Measurements from ENCODE around the gene OR9A4.

DNA sequence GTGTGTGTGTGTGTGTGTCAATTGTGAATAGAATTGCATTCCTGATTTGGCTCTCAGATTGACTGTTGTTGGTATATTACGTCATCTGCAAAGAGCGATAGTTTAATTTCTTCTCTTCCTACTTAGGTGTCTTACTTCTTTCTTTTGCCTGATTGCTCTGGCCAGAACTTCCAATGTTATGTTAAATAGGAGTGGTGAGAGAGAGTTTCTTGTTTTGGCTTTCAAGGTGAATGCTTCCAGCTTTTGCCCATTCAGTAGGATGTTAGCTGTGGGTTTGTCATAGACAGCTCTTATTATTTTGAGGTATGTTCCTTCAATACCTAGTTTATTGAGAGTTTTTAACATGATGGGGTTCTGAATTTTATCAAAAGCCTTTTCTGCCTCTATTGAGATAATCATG, 40.7 kb upstream of the OR9A4 start:
- TF ChIP-seq, protein P1, sequence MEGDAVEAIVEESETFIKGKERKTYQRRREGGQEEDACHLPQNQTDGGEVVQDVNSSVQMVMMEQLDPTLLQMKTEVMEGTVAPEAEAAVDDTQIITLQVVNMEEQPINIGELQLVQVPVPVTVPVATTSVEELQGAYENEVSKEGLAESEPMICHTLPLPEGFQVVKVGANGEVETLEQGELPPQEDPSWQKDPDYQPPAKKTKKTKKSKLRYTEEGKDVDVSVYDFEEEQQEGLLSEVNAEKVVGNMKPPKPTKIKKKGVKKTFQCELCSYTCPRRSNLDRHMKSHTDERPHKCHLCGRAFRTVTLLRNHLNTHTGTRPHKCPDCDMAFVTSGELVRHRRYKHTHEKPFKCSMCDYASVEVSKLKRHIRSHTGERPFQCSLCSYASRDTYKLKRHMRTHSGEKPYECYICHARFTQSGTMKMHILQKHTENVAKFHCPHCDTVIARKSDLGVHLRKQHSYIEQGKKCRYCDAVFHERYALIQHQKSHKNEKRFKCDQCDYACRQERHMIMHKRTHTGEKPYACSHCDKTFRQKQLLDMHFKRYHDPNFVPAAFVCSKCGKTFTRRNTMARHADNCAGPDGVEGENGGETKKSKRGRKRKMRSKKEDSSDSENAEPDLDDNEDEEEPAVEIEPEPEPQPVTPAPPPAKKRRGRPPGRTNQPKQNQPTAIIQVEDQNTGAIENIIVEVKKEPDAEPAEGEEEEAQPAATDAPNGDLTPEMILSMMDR (IDR thresholded peaks at IDR 0.05 in 2 of 3, conservative IDR thresholded peaks at IDR 0.05 in 1 of 3; ENCODE audit: borderline replicate concordance in 1 of 3, insufficient read depth in 1 of 3, low read depth in 2 of 3, low read length in 2 of 3), result no peak
- TF ChIP-seq, protein P2, sequence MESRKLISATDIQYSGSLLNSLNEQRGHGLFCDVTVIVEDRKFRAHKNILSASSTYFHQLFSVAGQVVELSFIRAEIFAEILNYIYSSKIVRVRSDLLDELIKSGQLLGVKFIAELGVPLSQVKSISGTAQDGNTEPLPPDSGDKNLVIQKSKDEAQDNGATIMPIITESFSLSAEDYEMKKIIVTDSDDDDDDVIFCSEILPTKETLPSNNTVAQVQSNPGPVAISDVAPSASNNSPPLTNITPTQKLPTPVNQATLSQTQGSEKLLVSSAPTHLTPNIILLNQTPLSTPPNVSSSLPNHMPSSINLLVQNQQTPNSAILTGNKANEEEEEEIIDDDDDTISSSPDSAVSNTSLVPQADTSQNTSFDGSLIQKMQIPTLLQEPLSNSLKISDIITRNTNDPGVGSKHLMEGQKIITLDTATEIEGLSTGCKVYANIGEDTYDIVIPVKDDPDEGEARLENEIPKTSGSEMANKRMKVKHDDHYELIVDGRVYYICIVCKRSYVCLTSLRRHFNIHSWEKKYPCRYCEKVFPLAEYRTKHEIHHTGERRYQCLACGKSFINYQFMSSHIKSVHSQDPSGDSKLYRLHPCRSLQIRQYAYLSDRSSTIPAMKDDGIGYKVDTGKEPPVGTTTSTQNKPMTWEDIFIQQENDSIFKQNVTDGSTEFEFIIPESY (IDR thresholded peaks at IDR 0.05; ENCODE audit: extremely low read depth, insufficient replicate concordance, low read length), result no peak
- no peak for TF ChIP-seq EZH2phosphoT487 (IDR thresholded peaks at IDR 0.05; ENCODE audit: borderline replicate concordance)
- TF ChIP-seq, protein P3, sequence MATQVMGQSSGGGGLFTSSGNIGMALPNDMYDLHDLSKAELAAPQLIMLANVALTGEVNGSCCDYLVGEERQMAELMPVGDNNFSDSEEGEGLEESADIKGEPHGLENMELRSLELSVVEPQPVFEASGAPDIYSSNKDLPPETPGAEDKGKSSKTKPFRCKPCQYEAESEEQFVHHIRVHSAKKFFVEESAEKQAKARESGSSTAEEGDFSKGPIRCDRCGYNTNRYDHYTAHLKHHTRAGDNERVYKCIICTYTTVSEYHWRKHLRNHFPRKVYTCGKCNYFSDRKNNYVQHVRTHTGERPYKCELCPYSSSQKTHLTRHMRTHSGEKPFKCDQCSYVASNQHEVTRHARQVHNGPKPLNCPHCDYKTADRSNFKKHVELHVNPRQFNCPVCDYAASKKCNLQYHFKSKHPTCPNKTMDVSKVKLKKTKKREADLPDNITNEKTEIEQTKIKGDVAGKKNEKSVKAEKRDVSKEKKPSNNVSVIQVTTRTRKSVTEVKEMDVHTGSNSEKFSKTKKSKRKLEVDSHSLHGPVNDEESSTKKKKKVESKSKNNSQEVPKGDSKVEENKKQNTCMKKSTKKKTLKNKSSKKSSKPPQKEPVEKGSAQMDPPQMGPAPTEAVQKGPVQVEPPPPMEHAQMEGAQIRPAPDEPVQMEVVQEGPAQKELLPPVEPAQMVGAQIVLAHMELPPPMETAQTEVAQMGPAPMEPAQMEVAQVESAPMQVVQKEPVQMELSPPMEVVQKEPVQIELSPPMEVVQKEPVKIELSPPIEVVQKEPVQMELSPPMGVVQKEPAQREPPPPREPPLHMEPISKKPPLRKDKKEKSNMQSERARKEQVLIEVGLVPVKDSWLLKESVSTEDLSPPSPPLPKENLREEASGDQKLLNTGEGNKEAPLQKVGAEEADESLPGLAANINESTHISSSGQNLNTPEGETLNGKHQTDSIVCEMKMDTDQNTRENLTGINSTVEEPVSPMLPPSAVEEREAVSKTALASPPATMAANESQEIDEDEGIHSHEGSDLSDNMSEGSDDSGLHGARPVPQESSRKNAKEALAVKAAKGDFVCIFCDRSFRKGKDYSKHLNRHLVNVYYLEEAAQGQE (IDR thresholded peaks at IDR 0.05; ENCODE audit: low read depth), result no peak
- TF ChIP-seq EZH2 (IDR thresholded peaks at IDR 0.05), result no peak
- TF ChIP-seq, protein P4, sequence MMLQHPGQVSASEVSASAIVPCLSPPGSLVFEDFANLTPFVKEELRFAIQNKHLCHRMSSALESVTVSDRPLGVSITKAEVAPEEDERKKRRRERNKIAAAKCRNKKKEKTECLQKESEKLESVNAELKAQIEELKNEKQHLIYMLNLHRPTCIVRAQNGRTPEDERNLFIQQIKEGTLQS (IDR thresholded peaks at IDR 0.05), result no peak
- TF ChIP-seq, protein P5, sequence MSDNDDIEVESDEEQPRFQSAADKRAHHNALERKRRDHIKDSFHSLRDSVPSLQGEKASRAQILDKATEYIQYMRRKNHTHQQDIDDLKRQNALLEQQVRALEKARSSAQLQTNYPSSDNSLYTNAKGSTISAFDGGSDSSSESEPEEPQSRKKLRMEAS (IDR thresholded peaks at IDR 0.05), result no peak
- no peak for TF ChIP-seq CEBPB (IDR thresholded peaks at IDR 0.05; ENCODE audit: low read depth)
- no peak for TF ChIP-seq POLR2A (IDR thresholded peaks at IDR 0.05; ENCODE audit: borderline replicate concordance, extremely low read depth, insufficient read depth, insufficient read length)
